Prostate gland (tissue), 2 donors: ENCODE data around the gene MRTO4.

Source experiments
- CTCF ChIP-seq, 4 experiments: fragments of 200-600 bp in 2 of 4; fragments of 450-650 bp in 2 of 4; sonication (generic) in 2 of 4; IDR thresholded peaks; 1 replicate in 3 of 4; 2 replicates in 1 of 4; pipeline ENCODE4 v1.5.1; 2016 to 2019; ENCODE audit warnings: antibody characterized with exemption in 4 of 4, mild to moderate bottlenecking in 2 of 4, moderate library complexity in 2 of 4
- POLR2A ChIP-seq: fragments of 450-650 bp; IDR thresholded peaks from one replicate; pipeline ENCODE4 v1.6.1; 2016; ENCODE audit warnings: antibody characterized with exemption, mild to moderate bottlenecking

GRCh38 chr1:19204446-19205266, 46.9 kb upstream of the MRTO4 start:
- TF ChIP-seq POLR2A (no peak), CTCF (IDR thresholded peaks at IDR 0.05) (no peak)
